ENCODE results near the gene FBXO21. TPM values are rescaled to one million over a fixed set of nuclear protein-coding genes. Genes with fewer than 3 reads are reported as not detected.

Gene FBXO21
- total RNA-seq, 1 donor from 2014 or later = 35.4 TPM

- intact Hi-C loops (cut with DNase I) = no loop called here
- no peak for ATAC-seq
- Histone ChIP-seq H3K4me1 (peaks cover 8% of the 10 kb centered on the region), H3K36me3 (no peaks in the 10 kb centered on the region), H3K9me3 (peaks cover 5% of the 10 kb centered on the region), H3K4me3 (no peak overlapping the region), H3K27me3 (ENCODE audit: low read depth) (peaks cover 5% of the 10 kb centered on the region), H3K27ac (no peak overlapping the region)
- no peak for DNase-seq
- TF ChIP-seq, protein P1, sequence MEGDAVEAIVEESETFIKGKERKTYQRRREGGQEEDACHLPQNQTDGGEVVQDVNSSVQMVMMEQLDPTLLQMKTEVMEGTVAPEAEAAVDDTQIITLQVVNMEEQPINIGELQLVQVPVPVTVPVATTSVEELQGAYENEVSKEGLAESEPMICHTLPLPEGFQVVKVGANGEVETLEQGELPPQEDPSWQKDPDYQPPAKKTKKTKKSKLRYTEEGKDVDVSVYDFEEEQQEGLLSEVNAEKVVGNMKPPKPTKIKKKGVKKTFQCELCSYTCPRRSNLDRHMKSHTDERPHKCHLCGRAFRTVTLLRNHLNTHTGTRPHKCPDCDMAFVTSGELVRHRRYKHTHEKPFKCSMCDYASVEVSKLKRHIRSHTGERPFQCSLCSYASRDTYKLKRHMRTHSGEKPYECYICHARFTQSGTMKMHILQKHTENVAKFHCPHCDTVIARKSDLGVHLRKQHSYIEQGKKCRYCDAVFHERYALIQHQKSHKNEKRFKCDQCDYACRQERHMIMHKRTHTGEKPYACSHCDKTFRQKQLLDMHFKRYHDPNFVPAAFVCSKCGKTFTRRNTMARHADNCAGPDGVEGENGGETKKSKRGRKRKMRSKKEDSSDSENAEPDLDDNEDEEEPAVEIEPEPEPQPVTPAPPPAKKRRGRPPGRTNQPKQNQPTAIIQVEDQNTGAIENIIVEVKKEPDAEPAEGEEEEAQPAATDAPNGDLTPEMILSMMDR (IDR thresholded peaks at IDR 0.05) = no peak
These were observed 97.8 kb downstream of the FBXO21 start for GRCh38 chr12:117092511-117092780.

Other genes starting within 250 kb of the FBXO21 start
- 7.3 TPM for gene TESC, start 91.1 kb downstream of the FBXO21 start, total RNA-seq
- 3.5 TPM for gene NOS1, start 171.2 kb upstream of the FBXO21 start, total RNA-seq

Measured in lower lobe of right lung (tissue), 2 donors.